Activated CD4-positive, alpha-beta T cell treated with anti-CD3 and anti-CD28 coated beads for 48 hours (primary cell): ENCODE measurements around the gene KANTR.
A peak's percentile ranks its signal among the peaks of the same experiment; 100 is the strongest.

ENCODE experiments used
- DNase-seq: peaks from one replicate; pipeline ENCODE4 v3.0.0-alpha.2; 2020

KANTR gene, protein sequence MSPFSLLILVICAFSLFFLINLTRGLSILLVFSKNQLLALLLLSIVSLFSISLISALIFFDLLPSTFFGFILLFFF

GRCh38 chrX:53093748-53094581 is at the start of gene KANTR:
Gene KANTR, plus strand, starts transcription at chrX:53094142. Its CDS starts 30,131 bp downstream, at chrX:53124273.
- peak; percentile 84 for DNase-seq

DNA sequence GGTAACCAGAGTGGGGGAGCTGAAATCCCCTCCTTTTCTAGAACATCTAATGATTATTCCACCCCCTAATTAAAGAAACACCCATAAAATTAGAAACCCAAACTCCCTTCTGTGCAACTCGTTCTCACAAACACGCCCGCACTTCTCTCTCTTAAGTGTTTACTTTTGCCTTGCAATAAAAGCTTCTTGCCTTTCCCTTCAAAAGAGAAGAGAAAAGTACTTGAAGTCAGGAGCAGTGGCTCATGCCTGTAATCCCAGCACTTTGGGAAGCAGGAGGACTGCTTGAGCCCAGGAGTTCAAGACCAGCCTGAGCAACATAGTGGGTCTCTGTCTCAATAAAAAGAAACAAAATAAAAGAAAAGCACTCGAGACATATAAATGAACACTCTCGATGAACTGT is 48.9 kb upstream of the KANTR start:
- no peak for DNase-seq

GRCh38 chrX:53047228-53047627 is 46.7 kb upstream of the KANTR start:
- DNase-seq, result no peak

DNA sequence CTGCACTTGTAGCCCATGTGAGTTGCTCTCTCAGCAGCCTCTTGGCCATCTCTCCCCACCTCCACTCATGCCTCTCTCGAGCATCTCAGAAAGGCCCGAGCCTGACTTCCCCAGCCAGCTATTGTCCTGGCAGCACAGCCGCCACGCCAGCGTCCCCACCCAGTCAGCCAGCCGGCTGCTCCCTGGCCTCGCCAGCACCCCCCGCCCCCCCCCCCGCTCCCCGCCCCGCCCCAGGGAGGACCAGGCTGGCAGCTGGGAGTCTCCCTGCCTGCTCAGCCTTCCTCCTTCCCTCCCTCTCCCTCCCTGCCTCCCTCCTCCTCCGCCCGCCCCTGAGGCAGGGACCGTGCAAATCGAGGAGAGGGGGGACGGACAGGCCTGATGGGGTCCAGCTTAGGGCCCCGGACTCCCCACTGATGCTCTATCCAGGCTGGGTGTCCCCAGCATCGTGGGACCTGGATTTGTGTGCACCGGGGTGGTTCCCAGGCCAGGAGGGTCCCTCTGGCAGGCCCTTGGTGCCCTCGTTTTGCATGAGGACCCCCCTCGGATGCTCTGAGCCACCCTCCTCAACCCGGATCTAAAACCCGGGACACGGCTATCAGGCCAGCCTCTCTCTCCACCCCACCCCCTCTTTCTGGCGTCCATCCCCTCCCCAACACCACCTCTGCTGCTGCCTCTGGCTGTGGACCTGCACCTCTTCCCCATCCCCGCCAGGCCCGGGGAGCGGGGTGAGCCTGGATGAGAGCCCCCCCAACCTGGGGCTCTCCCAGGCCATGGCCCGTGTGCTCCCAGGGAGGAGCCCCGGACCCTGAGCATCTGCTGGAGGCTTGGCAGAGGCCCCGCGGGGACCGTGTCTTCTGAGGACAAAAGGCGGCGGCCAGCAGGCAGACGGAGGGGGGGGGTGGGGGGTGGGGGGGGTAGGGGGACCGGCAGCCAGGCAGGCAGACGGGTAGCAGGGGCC is 45.5 kb upstream of the KANTR start, which contains the start of gene GPR173:
Gene GPR173 (plus strand): TSS at position 621 of the 958 bp plus-strand sequence. CDS start 27,833 bp downstream, outside the sequence.
- DNase-seq, result no peak

GRCh38 chrX:53049127-53049517 is 44.8 kb upstream of the KANTR start:
- no peak for DNase-seq

DNA sequence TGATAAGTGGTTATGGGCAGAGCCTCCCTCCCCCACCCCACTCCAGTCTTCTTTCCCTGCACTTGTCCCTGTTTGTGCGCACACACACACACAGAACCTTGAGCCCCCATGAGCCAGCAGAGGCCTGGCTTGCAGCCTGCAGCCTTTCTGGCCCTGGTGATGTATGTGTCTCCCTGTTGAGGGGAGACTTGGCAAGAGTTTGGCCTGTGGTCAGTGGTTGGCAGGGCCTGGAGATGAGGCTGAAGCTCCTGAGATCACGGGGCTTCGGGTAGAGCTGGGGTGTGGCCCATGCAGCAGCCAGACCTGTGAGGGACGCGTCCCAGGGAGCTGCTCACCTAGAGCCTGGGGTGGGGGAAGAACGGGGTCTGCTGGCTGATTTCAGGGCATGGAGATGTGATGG is 43.1 kb upstream of the KANTR start:
- DNase-seq, result no peak

- DNase-seq, result no peak
Observed at GRCh38 chrX:53055244-53055849, 38.6 kb upstream of the KANTR start.

DNA sequence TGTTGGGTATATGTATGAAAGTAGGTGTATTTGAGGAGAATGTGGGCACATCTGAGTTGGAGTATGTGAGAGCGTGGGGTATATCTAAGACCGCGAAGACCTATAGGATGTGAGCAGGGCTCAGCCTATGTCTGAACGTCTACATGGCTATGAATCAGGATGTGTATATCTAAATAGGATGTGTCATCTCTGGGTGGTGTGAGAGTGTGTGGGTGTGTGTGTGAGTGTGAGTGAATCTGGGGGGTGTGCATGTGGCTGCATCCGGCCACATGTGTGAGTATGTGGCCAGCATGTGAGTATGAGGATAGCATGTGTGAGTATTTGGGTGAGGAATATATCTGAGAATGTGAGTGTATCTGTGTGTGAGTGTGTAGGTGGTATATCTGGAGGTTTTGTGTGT is 37.6 kb upstream of the KANTR start:
- DNase-seq, result no peak

- DNase-seq, result no peak
Observed at GRCh38 chrX:53065104-53065503, 28.8 kb upstream of the KANTR start.

DNA sequence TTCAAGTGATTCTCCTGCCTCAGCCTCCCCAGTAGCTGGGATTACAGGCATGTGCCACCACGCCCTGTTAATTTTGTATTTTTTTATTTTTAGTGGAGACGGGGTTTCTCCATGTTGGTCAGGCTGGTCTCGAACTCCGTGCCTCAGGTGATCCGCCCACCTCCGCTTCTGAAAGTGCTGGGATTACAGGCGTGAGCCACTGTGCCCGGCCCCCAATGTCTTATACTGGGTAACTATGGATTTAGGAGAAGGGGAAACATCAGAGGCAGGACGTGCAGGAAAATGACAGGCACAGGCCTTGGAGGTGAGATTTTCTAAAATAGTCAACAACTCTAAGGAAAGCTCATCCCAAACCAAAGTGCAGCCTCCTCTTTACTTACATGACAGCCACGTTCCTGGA is 22.9 kb upstream of the KANTR start:
- DNase-seq, result no peak

- DNase-seq, result peak; percentile 68
Observed at GRCh38 chrX:53071604-53072417, 22.1 kb upstream of the KANTR start.

GRCh38 chrX:53072418-53073114 is 21.4 kb upstream of the KANTR start:
- no peak for DNase-seq

GRCh38 chrX:53073115-53073586 is 20.8 kb upstream of the KANTR start:
- DNase-seq, result no peak

DNA sequence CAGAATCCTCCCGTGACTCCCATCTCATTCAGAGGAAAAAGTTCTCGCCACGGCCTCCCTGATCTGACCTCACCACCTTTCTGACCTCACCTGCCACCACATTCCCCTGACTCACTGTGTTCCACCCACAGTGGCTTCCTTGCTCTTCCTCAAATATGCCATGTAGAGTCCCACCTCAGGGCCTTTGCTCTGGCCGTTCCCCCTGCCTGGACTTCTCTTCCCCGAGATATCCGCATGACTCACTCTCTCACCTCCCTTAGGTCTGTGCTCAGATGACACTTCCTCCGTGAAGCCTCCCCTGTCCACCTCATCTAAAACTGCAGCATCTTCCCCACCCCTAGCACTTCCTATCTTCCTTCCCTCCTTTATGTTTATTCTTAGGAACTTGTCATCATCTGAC is 18.9 kb upstream of the KANTR start:
- DNase-seq, result no peak

DNA sequence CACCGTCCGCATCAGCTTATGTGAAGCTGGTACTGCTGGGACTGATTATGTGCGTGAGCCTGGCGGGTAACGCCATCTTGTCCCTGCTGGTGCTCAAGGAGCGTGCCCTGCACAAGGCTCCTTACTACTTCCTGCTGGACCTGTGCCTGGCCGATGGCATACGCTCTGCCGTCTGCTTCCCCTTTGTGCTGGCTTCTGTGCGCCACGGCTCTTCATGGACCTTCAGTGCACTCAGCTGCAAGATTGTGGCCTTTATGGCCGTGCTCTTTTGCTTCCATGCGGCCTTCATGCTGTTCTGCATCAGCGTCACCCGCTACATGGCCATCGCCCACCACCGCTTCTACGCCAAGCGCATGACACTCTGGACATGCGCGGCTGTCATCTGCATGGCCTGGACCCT is 17.3 kb upstream of the KANTR start:
- no peak for DNase-seq

DNA sequence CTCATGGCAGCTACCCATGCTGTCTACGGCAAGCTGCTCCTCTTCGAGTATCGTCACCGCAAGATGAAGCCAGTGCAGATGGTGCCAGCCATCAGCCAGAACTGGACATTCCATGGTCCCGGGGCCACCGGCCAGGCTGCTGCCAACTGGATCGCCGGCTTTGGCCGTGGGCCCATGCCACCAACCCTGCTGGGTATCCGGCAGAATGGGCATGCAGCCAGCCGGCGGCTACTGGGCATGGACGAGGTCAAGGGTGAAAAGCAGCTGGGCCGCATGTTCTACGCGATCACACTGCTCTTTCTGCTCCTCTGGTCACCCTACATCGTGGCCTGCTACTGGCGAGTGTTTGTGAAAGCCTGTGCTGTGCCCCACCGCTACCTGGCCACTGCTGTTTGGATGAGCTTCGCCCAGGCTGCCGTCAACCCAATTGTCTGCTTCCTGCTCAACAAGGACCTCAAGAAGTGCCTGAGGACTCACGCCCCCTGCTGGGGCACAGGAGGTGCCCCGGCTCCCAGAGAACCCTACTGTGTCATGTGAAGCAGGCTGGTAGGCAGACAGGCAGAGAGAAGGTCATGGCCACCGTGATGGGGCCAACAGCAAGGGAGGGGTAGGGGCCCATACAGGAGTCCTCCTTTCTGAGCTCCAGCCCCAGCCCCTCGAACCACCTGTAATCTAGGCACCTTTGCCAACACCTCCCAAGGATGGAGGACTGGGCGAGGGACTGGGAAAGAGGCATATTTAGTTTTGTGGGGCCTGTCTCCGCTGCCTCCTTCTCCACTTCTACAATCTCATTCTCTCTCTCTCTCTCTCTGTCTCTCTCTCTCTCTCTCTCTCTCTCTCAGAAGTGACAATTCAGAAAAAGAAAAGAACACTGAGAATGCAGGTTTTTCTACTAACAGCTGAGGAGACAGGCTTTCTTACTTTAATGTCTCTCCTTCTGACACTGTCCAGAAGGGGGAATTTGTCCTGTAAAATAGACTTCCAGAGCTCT is 16.4 kb upstream of the KANTR start:
- DNase-seq, result no peak

DNA sequence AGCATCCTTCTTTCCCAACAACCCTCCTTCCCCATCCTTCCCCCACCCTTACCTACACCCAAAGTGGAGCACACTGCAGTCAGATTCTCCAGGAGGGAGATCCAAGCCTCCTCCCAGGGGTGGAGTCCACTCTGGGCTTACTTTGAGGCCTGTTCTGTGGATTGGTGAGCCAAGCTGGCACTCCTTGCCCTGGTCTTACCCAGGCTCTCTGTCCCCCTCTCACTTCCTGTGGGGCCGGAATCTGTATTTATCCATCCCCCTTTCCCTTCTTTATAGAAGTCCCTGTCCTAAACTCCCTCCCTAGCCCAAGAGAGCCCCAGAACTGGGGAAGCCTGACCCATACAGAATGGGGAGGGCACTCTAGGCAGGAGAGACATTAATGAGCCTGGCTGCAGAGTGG is 15.0 kb upstream of the KANTR start:
- DNase-seq, result no peak

GRCh38 chrX:53080628-53081580 is 13.0 kb upstream of the KANTR start:
- DNase-seq, result no peak
